ENCODE data around the gene SLC4A3. TPM values are rescaled to one million over a fixed set of nuclear protein-coding genes. Genes with fewer than 3 reads are reported as not detected.

The SLC4A3 gene
- total RNA-seq, 4 donors from 2014 or later, result 0.34 to 2.1 (median 0.90) TPM

GRCh38 chr2:219658196-219658846 is 30.9 kb downstream of the SLC4A3 start:
- intact Hi-C loops (cut with DNase I; ENCODE audit: low total_unique reads), result no loop called here
- peak in 1 of 2 donors; percentile 43 for DNase-seq (ENCODE audit: low spot score in 2 of 2)
- 66 to 76% methylated on average over 7 of the region's 7 CpGs for WGBS, 2 donors

GRCh38 chr2:219658874-219659273 is 31.4 kb downstream of the SLC4A3 start:
- TF ChIP-seq, protein P1, sequence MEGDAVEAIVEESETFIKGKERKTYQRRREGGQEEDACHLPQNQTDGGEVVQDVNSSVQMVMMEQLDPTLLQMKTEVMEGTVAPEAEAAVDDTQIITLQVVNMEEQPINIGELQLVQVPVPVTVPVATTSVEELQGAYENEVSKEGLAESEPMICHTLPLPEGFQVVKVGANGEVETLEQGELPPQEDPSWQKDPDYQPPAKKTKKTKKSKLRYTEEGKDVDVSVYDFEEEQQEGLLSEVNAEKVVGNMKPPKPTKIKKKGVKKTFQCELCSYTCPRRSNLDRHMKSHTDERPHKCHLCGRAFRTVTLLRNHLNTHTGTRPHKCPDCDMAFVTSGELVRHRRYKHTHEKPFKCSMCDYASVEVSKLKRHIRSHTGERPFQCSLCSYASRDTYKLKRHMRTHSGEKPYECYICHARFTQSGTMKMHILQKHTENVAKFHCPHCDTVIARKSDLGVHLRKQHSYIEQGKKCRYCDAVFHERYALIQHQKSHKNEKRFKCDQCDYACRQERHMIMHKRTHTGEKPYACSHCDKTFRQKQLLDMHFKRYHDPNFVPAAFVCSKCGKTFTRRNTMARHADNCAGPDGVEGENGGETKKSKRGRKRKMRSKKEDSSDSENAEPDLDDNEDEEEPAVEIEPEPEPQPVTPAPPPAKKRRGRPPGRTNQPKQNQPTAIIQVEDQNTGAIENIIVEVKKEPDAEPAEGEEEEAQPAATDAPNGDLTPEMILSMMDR (IDR thresholded peaks at IDR 0.05), result no peak
- TF ChIP-seq POLR2A (IDR thresholded peaks at IDR 0.05), result no peak
- H3K4me3 ChIP-seq (ENCODE audit: low read depth, poor library complexity, severe bottlenecking), result no peak overlapping the region
- no peak for DNase-seq (ENCODE audit: low spot score in 2 of 2)
- WGBS, 2 donors, result 74 to 81% methylated on average over 3 of the region's 3 CpGs
- intact Hi-C loops (cut with DNase I; ENCODE audit: low total_unique reads), result no loop called here

More at GRCh38 chr2:219658196-219658846, 30.9 kb downstream of the SLC4A3 start:
- H3K4me3 ChIP-seq (ENCODE audit: low read depth, poor library complexity, severe bottlenecking), result no peak overlapping the region
- TF ChIP-seq, protein P1 (IDR thresholded peaks at IDR 0.05), result no peak
- TF ChIP-seq POLR2A (IDR thresholded peaks at IDR 0.05), result no peak

DNA sequence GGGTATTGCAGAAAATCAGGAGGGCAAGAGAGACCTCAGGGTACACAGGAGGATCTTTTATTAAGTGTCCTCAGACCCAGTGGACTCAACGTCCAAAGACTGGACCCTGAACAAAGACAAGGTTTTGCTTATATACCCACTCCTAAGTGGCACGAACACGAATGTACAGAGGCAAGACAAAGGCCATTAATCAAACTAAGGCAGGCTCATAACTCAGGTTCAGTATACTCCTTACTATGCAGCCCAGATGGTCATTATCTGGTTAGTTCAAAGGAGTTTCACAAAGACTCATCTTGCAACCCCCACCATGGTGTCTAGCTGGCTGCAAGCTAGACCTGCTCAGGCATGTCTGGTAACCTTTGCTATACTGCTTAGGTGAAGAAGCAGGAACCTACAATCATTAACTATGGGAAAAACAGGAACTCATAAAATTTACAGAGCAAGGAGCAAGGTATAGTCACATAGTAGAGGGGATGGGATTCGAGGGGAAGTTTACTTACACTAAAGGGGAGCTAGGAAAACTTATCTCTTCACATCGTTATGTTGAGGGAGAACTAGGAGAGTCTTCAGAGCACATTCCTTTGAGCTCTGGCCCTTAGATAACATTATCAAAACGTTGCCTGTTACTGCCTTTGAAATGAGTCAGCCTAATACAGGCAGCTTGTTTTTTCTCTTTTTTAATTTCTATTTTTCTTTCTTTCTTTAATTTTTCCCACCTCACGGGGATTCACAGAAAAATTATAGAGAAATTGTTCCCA is 33.9 kb downstream of the SLC4A3 start:
- DNase-seq (ENCODE audit: low spot score in 2 of 2), result no peak
- TF ChIP-seq POLR2A (IDR thresholded peaks at IDR 0.05), result no peak
- TF ChIP-seq, protein P1 (IDR thresholded peaks at IDR 0.05), result no peak
- no peak overlapping the region for H3K4me3 ChIP-seq (ENCODE audit: low read depth, poor library complexity, severe bottlenecking)
- intact Hi-C loops (cut with DNase I; ENCODE audit: low total_unique reads), result no loop called here
- WGBS, 2 donors, result 56 to 61% methylated on average over 7 of the region's 7 CpGs

- DNase-seq (ENCODE audit: low spot score in 2 of 2), result peak in 1 of 2 donors; percentile 3
- no peak overlapping the region for H3K4me3 ChIP-seq (ENCODE audit: low read depth, poor library complexity, severe bottlenecking)
- no peak for TF ChIP-seq POLR2A (IDR thresholded peaks at IDR 0.05)
- TF ChIP-seq, protein P1 (IDR thresholded peaks at IDR 0.05), result no peak
- 93 to 97% methylated on average over 1 of the region's 1 CpG for WGBS, 2 donors
- intact Hi-C loops (cut with DNase I; ENCODE audit: low total_unique reads), result no loop called here
These were observed 34.5 kb downstream of the SLC4A3 start for GRCh38 chr2:219661955-219662395.

GRCh38 chr2:219662566-219662965 is 35.1 kb downstream of the SLC4A3 start:
- intact Hi-C loops (cut with DNase I; ENCODE audit: low total_unique reads), result no loop called here
- TF ChIP-seq, protein P1 (IDR thresholded peaks at IDR 0.05), result no peak
- no peak for TF ChIP-seq POLR2A (IDR thresholded peaks at IDR 0.05)
- DNase-seq (ENCODE audit: low spot score in 2 of 2), result peak in 1 of 2 donors; percentile 10
- no peak overlapping the region for H3K4me3 ChIP-seq (ENCODE audit: low read depth, poor library complexity, severe bottlenecking)

Data from lower leg skin (tissue), 4 donors.